Stimulated activated CD4-positive, alpha-beta T cell treated with anti-CD3 and anti-CD28 coated beads, Interleukin-4, amount 100 ng/mL, for 48 hours (primary cell): ENCODE measurements around the gene CALD1.

Experiments used
- DNase-seq, 2 donors: peaks; one replicate each; pipeline ENCODE4 v3.0.0-alpha.2; 2020; ENCODE audit warnings: low read depth in 2 of 2

The CALD1 gene

DNA sequence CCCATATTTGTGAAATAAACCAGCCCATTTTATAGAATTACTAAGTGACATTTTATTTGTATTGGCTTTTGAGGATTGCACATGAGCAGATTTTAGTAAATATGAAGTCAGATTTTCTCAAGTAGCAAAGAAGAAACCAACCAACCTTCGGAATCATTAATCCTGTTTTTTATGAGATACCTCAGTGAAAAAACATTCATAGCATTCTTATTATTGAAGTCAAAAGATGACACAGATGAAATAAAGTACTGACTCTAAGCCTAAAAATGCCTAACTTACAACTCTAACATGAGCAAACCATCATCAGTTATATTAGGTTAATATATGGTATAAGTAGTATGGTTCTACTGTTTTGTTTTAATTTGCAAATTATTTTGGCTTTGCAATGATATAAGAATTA lies 147.0 kb downstream of the CALD1 start:
- DNase-seq = no peak

DNA sequence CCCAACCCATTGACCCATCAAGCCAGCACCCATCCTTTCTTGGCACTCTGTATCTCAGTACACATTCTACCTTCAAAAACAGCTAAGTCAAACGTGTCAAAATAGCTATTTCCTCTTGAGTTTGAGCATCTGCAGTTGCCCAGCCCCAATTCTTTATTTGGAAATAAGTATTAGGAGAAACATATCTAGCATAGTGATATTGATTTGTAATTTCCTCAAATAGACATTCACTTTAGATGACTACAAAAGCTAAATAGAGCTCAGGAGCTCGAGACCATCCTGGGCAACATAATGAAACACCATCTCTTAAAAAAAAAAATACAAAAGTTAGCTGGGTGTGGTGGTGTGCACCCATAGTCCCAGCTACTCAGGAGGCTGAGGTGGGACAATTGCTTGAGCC lies 147.6 kb downstream of the CALD1 start:
- no peak for DNase-seq

- DNase-seq = no peak
Measured at GRCh38 chr7:134927723-134928122, 148.3 kb downstream of the CALD1 start.

DNA sequence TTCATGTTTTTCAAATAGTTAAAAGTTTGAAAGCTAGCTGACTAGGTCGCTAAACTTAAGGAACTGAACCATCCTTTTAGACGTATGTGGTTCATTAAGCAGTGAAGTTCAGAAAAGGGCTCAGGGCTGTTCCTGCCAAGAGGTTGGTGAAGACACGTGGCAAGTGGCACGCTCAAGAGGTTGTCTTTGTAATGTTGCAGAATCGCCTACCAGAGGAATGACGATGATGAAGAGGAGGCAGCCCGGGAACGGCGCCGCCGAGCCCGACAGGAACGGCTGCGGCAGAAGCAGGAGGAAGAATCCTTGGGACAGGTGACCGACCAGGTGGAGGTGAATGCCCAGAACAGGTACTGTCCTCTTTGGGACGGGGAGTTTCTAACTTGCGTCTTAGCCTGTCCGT lies 149.1 kb downstream of the CALD1 start:
- no peak for DNase-seq

- DNase-seq = no peak
Measured at GRCh38 chr7:134931487-134931886, 152.1 kb downstream of the CALD1 start.

GRCh38 chr7:134932707-134933370 lies 153.4 kb downstream of the CALD1 start:
- no peak for DNase-seq

GRCh38 chr7:134933460-134934068 lies 154.1 kb downstream of the CALD1 start:
- no peak for DNase-seq

DNA sequence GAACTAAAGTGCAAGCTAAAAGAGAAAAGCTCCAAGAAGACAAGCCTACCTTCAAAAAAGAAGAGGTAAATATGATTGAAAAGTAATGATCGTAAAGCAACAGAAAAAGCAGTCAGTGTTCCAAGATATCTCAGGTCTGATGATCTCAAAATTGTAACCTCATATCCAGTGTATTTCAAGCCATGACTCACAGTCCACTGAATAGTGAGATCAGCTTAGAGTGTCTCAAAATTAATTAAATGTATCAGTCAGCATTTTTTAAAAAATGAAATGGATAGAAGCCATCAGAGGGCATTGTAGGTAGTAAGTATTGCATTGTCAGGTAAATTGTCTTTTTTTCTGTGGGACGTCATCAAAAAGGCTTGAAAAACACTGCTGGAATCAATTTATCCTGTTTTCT lies 156.3 kb downstream of the CALD1 start:
- DNase-seq = no peak

- no peak for DNase-seq
Measured at GRCh38 chr7:134936893-134937510, 157.6 kb downstream of the CALD1 start.

GRCh38 chr7:134938141-134938540 lies 158.7 kb downstream of the CALD1 start:
- DNase-seq = no peak

DNA sequence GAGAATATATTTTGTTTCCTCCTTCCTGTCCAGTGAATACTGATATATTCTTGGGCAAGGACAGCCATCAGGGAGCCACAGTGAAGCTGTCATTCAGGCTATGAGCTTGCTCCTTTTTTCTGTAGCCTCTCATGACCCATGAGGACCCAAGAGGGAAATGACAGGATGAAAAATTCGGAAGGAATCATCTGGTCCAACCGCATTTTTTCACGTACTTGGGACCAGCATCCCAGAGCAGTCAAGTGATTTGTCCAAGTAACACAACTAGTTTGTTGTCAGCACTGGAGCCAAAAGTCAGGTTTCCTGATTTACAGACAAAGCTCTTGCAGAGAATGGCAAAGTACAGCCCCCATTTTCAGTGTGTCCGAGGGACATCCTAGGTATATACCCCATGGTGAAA lies 159.7 kb downstream of the CALD1 start:
- DNase-seq = no peak

- no peak for DNase-seq
Measured at GRCh38 chr7:134940729-134941128, 161.3 kb downstream of the CALD1 start.

DNA sequence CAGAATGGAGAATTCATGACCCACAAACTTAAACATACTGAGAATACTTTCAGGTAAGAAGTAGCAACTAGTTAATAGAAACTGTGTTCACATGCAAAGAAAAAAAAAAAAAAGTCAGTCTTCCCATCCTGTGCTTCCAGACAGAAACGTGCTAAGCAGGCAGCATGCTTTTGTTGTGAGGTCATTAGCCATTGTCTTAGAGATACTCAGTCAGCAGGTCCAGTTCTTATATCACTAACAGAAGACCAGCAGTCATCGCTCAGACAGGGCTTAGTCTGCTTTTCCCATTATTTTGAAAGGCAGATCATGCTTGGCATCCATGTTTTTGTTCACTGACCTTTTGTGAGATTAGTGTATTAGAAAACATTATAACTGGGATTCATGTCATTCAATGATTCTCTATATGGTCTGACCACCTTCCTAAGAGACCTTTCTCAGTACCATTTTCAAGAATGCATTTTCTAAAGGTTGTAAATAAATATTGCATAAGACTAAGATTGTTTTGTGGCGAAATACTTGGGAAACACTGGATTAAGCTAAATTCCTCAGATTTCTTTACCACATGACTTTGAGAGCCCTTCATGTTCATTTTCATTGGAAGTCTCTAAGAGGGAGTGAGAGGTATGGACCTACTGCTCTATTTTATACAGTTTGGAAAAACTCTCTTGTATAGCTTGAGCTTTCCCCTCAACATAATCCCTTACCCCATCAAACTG lies 161.9 kb downstream of the CALD1 start:
- DNase-seq = no peak

DNA sequence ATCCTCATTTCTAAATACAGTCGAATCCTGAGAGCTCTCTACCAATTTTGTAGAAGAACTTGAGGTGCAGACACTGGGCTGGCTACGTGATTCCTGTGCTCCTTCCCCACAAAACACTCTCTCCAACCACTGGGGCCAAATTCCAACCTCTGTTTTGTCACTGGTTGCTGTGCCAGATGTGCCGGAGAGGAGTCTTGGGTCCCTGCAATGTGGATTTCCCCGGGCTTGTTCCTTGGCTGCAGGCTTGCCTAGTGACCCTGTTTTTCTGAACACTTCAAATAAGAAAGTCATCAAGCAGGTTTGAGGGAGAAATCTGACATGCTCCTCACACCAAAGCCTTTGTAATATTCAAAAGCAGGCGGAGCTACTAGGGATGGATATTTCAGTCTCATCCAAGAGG lies 162.5 kb downstream of the CALD1 start:
- no peak for DNase-seq

GRCh38 chr7:134942690-134943466 lies 163.4 kb downstream of the CALD1 start:
- DNase-seq = no peak

- DNase-seq = no peak
Measured at GRCh38 chr7:134943785-134944400, 164.5 kb downstream of the CALD1 start.

DNA sequence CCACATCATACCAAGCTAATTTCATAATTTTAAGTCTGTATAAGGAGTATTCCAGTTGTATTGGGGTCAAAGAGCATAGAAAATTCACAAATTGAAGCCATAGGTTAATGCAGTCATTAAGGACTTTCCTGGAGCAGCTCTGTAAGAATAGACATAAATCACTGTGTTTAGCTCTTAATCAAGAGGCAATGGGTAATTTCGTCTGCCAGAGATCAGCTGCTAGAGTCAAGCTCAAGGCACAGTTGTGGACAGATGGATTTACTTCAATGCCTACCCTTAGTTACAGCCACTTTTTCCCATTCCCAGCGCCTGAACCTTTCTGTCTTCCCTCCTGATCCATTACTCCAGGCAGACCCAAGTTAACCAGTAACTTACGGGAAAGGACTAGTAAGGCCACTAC lies 166.3 kb downstream of the CALD1 start:
- DNase-seq = no peak

GRCh38 chr7:134946260-134946659 lies 166.8 kb downstream of the CALD1 start:
- no peak for DNase-seq

- DNase-seq = no peak
Measured at GRCh38 chr7:134947329-134947728, 167.9 kb downstream of the CALD1 start.

DNA sequence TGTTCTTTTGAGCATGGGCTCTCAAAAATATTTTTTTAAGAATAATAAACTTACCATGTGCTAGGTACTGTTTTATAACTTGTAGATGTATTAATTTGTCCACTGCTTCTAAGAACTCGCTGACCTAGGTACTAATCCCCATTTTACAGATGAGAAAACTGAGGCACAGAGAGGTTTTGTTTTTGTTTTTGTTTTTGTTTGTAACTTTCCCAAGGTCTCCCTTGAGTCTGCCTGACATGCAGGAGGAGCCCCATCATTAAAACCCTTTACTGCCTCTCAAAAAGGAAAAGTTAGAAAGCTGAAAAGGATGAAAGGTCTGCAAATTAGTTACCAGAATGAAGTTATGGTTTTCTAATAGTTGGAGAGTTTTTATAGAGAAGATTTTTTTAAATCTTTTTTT lies 168.4 kb downstream of the CALD1 start:
- DNase-seq = no peak

- DNase-seq = no peak
Measured at GRCh38 chr7:134948246-134948645, 168.8 kb downstream of the CALD1 start.

- DNase-seq = no peak
Measured at GRCh38 chr7:134948736-134949135, 169.3 kb downstream of the CALD1 start.
